ENCODE data around the gene TALDO1. TPM values are rescaled to one million over a fixed set of nuclear protein-coding genes. Genes with fewer than 3 reads are reported as not detected.

TALDO1 gene
- total RNA-seq, 1 donor from 2014 or later: 101 TPM

DNA sequence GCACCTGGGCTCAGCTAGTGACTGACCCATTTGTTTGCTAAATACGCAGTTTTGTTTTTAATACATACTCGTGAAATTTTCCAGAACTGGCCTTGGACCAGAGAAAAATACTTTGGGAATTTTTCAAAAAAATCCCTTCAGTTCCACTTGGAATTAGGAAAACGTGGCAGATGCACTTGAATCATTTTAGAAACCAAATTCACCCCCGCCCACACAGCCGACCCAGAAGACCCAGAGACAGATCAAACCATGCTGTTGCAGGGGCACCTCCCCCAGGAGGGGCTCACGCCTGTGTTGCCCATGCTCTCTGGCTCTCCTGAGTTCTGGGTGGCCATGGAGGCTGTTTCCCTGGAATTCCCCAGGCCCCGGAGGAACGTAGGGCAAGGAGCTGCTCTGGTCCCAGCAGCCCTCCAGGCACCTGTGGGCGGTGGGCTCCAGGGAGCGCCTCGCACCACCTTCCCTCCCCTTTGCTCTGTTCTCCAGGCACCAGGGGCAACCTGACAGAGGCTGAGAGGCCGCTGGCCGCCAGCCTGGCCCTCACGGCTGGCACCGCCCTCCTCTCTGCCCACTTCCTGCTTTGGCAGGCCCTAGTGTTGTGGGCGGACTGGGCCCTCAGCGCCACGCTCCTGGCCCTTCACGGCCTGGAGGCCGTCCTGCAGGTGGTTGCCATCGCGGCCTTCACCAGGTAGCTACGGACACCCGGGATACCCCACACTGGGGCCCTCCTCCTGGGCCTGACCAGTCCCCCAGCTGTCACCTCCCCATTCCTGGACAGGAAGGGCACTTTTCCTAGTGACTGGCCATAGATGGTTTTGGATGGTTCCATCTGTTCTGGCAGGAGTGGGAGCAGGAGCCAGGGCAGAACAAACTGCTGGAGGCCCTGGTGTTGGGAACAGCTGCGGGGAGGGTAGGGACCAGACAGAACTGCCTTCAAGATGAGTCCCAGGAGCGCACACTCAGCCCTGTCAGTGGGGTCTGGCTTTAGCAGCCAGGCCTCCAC, 44.5 kb upstream of the TALDO1 start:
- Histone ChIP-seq H3K9me3 (ENCODE audit: low read depth) (no peaks in the 10 kb centered on the region), H2AFZ (replicated peaks) (no peak overlapping the region), H3K4me1 (peaks cover 15% of the 10 kb centered on the region), H3K9ac (no peak overlapping the region), H4K20me1 (ENCODE audit: low read depth) (peaks cover 14% of the 10 kb centered on the region), H3K36me3 (no peaks in the 10 kb centered on the region), H3K4me2 (no peak overlapping the region), H3K4me3 (no peak overlapping the region), H3F3A (ENCODE audit: low read depth) (peaks cover 4% of the 10 kb centered on the region), H3K79me2 (ENCODE audit: low read depth) (no peaks in the 10 kb centered on the region), H3K27ac (no peak overlapping the region), H3K27me3 (peaks cover 22% of the 10 kb centered on the region)
- TF ChIP-seq EZH2 (IDR thresholded peaks at IDR 0.05) (no peak), EZH2phosphoT487 (IDR thresholded peaks at IDR 0.05) (no peak)
- TF ChIP-seq, protein P1, sequence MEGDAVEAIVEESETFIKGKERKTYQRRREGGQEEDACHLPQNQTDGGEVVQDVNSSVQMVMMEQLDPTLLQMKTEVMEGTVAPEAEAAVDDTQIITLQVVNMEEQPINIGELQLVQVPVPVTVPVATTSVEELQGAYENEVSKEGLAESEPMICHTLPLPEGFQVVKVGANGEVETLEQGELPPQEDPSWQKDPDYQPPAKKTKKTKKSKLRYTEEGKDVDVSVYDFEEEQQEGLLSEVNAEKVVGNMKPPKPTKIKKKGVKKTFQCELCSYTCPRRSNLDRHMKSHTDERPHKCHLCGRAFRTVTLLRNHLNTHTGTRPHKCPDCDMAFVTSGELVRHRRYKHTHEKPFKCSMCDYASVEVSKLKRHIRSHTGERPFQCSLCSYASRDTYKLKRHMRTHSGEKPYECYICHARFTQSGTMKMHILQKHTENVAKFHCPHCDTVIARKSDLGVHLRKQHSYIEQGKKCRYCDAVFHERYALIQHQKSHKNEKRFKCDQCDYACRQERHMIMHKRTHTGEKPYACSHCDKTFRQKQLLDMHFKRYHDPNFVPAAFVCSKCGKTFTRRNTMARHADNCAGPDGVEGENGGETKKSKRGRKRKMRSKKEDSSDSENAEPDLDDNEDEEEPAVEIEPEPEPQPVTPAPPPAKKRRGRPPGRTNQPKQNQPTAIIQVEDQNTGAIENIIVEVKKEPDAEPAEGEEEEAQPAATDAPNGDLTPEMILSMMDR (IDR thresholded peaks at IDR 0.05): no peak
- no peak for DNase-seq (ENCODE audit: low spot score)
- peaks cover 14% of the 10 kb centered on the region for H3K27me3 Mint-ChIP-seq (ENCODE audit: insufficient read depth, low read depth)
- peaks cover 7% of the 10 kb centered on the region for H3K4me1 Mint-ChIP-seq
- no peak overlapping the region for H3K27ac Mint-ChIP-seq
- peaks cover 4% of the 10 kb centered on the region for H3K36me3 Mint-ChIP-seq
- H3K9me3 Mint-ChIP-seq: no peaks in the 10 kb centered on the region
- no peak overlapping the region for H3K4me3 Mint-ChIP-seq

- Histone ChIP-seq H3F3A (ENCODE audit: low read depth) (no peaks in the 10 kb centered on the region), H3K79me2 (ENCODE audit: low read depth) (no peaks in the 10 kb centered on the region), H3K27ac (no peak overlapping the region), H2AFZ (replicated peaks) (no peak overlapping the region), H3K4me3 (no peak overlapping the region), H3K4me1 (peaks cover 15% of the 10 kb centered on the region), H3K4me2 (no peak overlapping the region), H4K20me1 (ENCODE audit: low read depth) (peaks cover 14% of the 10 kb centered on the region), H3K27me3 (peaks cover 22% of the 10 kb centered on the region), H3K36me3 (no peaks in the 10 kb centered on the region), H3K9me3 (ENCODE audit: low read depth) (no peaks in the 10 kb centered on the region), H3K9ac (no peak overlapping the region)
- TF ChIP-seq EZH2phosphoT487 (IDR thresholded peaks at IDR 0.05) (no peak), EZH2 (IDR thresholded peaks at IDR 0.05) (no peak)
- TF ChIP-seq, protein P1 (IDR thresholded peaks at IDR 0.05): no peak
- Mint-ChIP-seq H3K36me3 (peaks cover 4% of the 10 kb centered on the region), H3K27ac (peak overlapping the region; percentile 42), H3K27me3 (ENCODE audit: insufficient read depth, low read depth) (peaks cover 14% of the 10 kb centered on the region), H3K4me3 (no peak overlapping the region), H3K9me3 (no peaks in the 10 kb centered on the region), H3K4me1 (peaks cover 2% of the 10 kb centered on the region)
- no peak for DNase-seq (ENCODE audit: low spot score)
Measured at GRCh38 chr11:703506-703905, 43.8 kb upstream of the TALDO1 start.

DNA sequence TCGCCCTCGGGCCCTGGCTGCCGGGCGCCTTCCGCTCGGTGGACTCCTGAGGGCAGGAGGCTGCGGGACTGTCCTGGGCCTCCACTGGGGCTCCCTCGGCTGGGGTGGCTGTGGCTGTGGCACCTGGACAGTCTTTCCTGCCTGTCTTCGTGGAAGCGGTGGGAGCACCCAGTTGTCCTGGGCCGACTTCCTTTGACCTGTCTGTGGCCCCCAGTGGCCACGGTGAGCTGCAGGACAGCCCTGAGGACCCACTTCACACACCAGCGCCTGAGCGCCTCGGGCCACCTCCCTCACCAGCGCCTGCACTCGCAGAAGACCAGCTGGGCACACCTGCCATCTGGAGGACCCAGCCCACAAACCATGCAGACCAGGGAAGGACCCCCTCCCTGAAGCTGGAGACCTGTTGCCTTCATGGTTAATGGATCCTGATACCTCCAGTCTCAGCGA, 43.0 kb upstream of the TALDO1 start:
- Histone ChIP-seq H3K27ac (no peak overlapping the region), H3K36me3 (no peaks in the 10 kb centered on the region), H2AFZ (replicated peaks) (no peak overlapping the region), H3F3A (ENCODE audit: low read depth) (no peaks in the 10 kb centered on the region), H3K4me2 (no peak overlapping the region), H3K9me3 (ENCODE audit: low read depth) (no peaks in the 10 kb centered on the region), H4K20me1 (ENCODE audit: low read depth) (peaks cover 14% of the 10 kb centered on the region), H3K9ac (no peak overlapping the region), H3K79me2 (ENCODE audit: low read depth) (no peaks in the 10 kb centered on the region), H3K4me3 (no peak overlapping the region), H3K4me1 (peaks cover 15% of the 10 kb centered on the region), H3K27me3 (peaks cover 22% of the 10 kb centered on the region)
- Mint-ChIP-seq H3K4me3 (no peak overlapping the region), H3K36me3 (peaks cover 4% of the 10 kb centered on the region), H3K27ac (no peak overlapping the region), H3K4me1 (peaks cover 2% of the 10 kb centered on the region), H3K27me3 (ENCODE audit: insufficient read depth, low read depth) (peaks cover 14% of the 10 kb centered on the region), H3K9me3 (no peaks in the 10 kb centered on the region)
- TF ChIP-seq, protein P1 (IDR thresholded peaks at IDR 0.05): no peak
- TF ChIP-seq EZH2phosphoT487 (IDR thresholded peaks at IDR 0.05): no peak
- TF ChIP-seq EZH2 (IDR thresholded peaks at IDR 0.05): no peak
- no peak for DNase-seq (ENCODE audit: low spot score)
